GM12878 (cell line): ENCODE results near the gene DNMT3A. TPM values are rescaled to one million over a fixed set of nuclear protein-coding genes. Genes with fewer than 3 reads are reported as not detected.

Experiments
- ATAC-seq: fragments of 200-7000 bp; cut with Tn5 transposase; 3 replicates; pipeline ENCODE4 v1.9.1; 2020; ENCODE audit warnings: mild to moderate bottlenecking, moderate library complexity
- BruUV-seq: library from RNA; stranded (reverse); fragments of 400-500 nt; replicated peaks from 2 replicates; lab custom pipeline; 2021; lab: Mats Ljungman, UMichigan
- CTCF ChIA-PET: fragments of 300-600 bp; sonication (Branson Sonifier 250); formaldehyde crosslinking; extraction: SDS; loops from one replicate; lab custom pipeline; 2021; ENCODE audit warnings: inconsistent platforms; lab: Yijun Ruan, JAX
- POLR2A ChIA-PET: fragments of 350-600 bp; formaldehyde crosslinking; extraction: SDS; loops from one replicate; lab custom pipeline; 2021; ENCODE audit warnings: inconsistent platforms; lab: Charles Lee
- RAD21 ChIA-PET: fragments of 300-600 bp; sonication (Branson Sonifier 250); formaldehyde crosslinking; loops from one replicate; lab custom pipeline; 2023; ENCODE audit warnings: antibody characterized with exemption; ENCODE audit not compliant: unreplicated experiment; lab: Charles Lee
- SMC1A ChIA-PET: fragments of 300-600 bp; sonication (Branson Sonifier 250); formaldehyde crosslinking; loops from one replicate; lab custom pipeline; 2023; ENCODE audit not compliant: unreplicated experiment, uncharacterized antibody; lab: Charles Lee
- DNase-seq: peaks from one replicate; pipeline ENCODE4 v3.0.0-alpha.2; 2011; ENCODE audit warnings: low read depth, low spot score
- FAIRE-seq: peaks from 3 replicates; lab custom pipeline; 2011; peaks lifted over from hg19 to GRCh38; lab: Jason Lieb, UNC
- H2AFZ ChIP-seq: 2 replicates; pipeline ENCODE4 v1.6.0; 2011; ENCODE audit warnings: low read depth, low read length, control low read depth; ENCODE audit not compliant: control insufficient read depth
- H3K27ac ChIP-seq: 2 replicates; pipeline ENCODE4 v1.5.1; 2011; ENCODE audit warnings: control low read depth; ENCODE audit not compliant: control insufficient read depth, insufficient read depth
- H3K27me3 ChIP-seq, 2 experiments: replicated peaks in 1 of 2; 2 replicates each; pipeline versions ENCODE4 v1.6.0 to v1.6.1; 2011; ENCODE audit warnings: low read length in 1 of 2; ENCODE audit not compliant: control insufficient read depth in 2 of 2, insufficient read depth in 2 of 2
- H3K36me3 ChIP-seq, 2 experiments: 2 replicates each; pipeline ENCODE4 v1.5.1; 2011; ENCODE audit warnings: low read length in 1 of 2; ENCODE audit not compliant: control insufficient read depth in 2 of 2, insufficient read depth in 2 of 2
- H3K4me1 ChIP-seq: 2 replicates; pipeline ENCODE4 v1.6.1; 2011; ENCODE audit warnings: mild to moderate bottlenecking, low read length, moderate library complexity, mixed read lengths; ENCODE audit not compliant: control insufficient read depth, insufficient read depth
- H3K4me2 ChIP-seq: 2 replicates; pipeline ENCODE4 v1.6.0; 2011; ENCODE audit warnings: control low read depth; ENCODE audit not compliant: control insufficient read depth, insufficient read depth
- H3K4me3 ChIP-seq: fragments of 200-600 bp; sonication (generic); 2 replicates; pipeline ENCODE4 v1.5.1; 2016
- H3K79me2 ChIP-seq: 2 replicates; pipeline ENCODE4 v1.6.0; 2011; ENCODE audit warnings: low read length; ENCODE audit not compliant: control insufficient read depth, insufficient read depth
- H3K9ac ChIP-seq: 2 replicates; pipeline ENCODE4 v1.8.0; 2011; ENCODE audit warnings: low read length, control low read depth, mixed read lengths; ENCODE audit not compliant: control insufficient read depth, insufficient read depth
- H3K9me3 ChIP-seq: replicated peaks from 3 replicates; pipeline ENCODE4 v1.5.1; 2011; ENCODE audit warnings: mild to moderate bottlenecking, low read length; ENCODE audit not compliant: control insufficient read depth, insufficient read depth
- H4K20me1 ChIP-seq: 2 replicates; pipeline ENCODE4 v1.6.0; 2011; ENCODE audit not compliant: control insufficient read depth, insufficient read depth
- ATF3 ChIP-seq: IDR thresholded peaks from 2 replicates; pipeline ENCODE4 v1.6.1; 2011; ENCODE audit warnings: low read depth, mild to moderate bottlenecking, low read length, moderate library complexity, borderline replicate concordance; ENCODE audit errors: extremely low read depth
- ATF7 ChIP-seq: fragments of 450-650 bp; IDR thresholded peaks from 2 replicates; pipeline ENCODE4 v1.6.1; 2016; ENCODE audit warnings: low read depth, mild to moderate bottlenecking
- BCL11A ChIP-seq: IDR thresholded peaks from 2 replicates; pipeline ENCODE4 v1.6.1; 2011; ENCODE audit warnings: low read depth, low read length
- HDAC2 ChIP-seq: fragments of 200-600 bp; sonication (generic); IDR thresholded peaks from 2 replicates; pipeline ENCODE4 v1.6.1; 2017
- HDGF ChIP-seq: fragments of 450-650 bp; IDR thresholded peaks from 2 replicates; pipeline ENCODE4 v1.6.1; 2016; ENCODE audit warnings: antibody characterized with exemption
- IRF4 ChIP-seq: IDR thresholded peaks from 2 replicates; pipeline ENCODE4 v1.6.1; 2011; ENCODE audit warnings: low read depth, low read length
- KDM1A ChIP-seq: fragments of 200-600 bp; sonication (generic); IDR thresholded peaks from 2 replicates; pipeline ENCODE4 v1.6.1; 2016; ENCODE audit warnings: borderline replicate concordance
- MEF2B ChIP-seq: fragments of 450-650 bp; IDR thresholded peaks from 2 replicates; pipeline ENCODE4 v1.6.1; 2018; ENCODE audit warnings: mild to moderate bottlenecking, moderate library complexity; ENCODE audit not compliant: partially characterized antibody, poor library complexity, severe bottlenecking
- MXI1 ChIP-seq: fragments of 150-350 bp; IDR thresholded peaks from 2 replicates; pipeline ENCODE4 v1.6.1; 2011; ENCODE audit warnings: low read depth, mild to moderate bottlenecking, inconsistent platforms, low read length, improper control_type of control experiment
- NBN ChIP-seq: fragments of 450-650 bp; IDR thresholded peaks from 2 replicates; pipeline ENCODE4 v1.6.1; 2016
- PAX5 ChIP-seq: IDR thresholded peaks from 2 replicates; pipeline ENCODE4 v1.6.1; 2011; ENCODE audit warnings: low read depth, low read length, borderline replicate concordance
- RAD21 ChIP-seq: IDR thresholded peaks from 2 replicates; pipeline ENCODE4 v1.6.1; 2011; ENCODE audit warnings: mild to moderate bottlenecking, low read depth, low read length, moderate library complexity; ENCODE audit not compliant: insufficient read depth
- TCF3 ChIP-seq: IDR thresholded peaks from 2 replicates; pipeline ENCODE4 v1.6.1; 2012; ENCODE audit warnings: low read depth, mild to moderate bottlenecking, low read length, borderline replicate concordance; ENCODE audit not compliant: insufficient read depth
- YBX1 ChIP-seq: fragments of 450-650 bp; IDR thresholded peaks from 2 replicates; pipeline ENCODE4 v1.6.1; 2016; ENCODE audit warnings: antibody characterized with exemption
- ZBED1 ChIP-seq: IDR thresholded peaks from 2 replicates; pipeline ENCODE4 v1.6.1; 2016; ENCODE audit warnings: borderline replicate concordance
- ZNF217 ChIP-seq: fragments of 450-650 bp; IDR thresholded peaks from 2 replicates; pipeline ENCODE4 v1.6.1; 2017; ENCODE audit warnings: antibody characterized with exemption, mild to moderate bottlenecking
- ZSCAN29 ChIP-seq: fragments of 450-650 bp; IDR thresholded peaks from 2 replicates; pipeline ENCODE4 v1.6.1; 2017; ENCODE audit warnings: mild to moderate bottlenecking, moderate library complexity
- ZZZ3 ChIP-seq: IDR thresholded peaks from 2 replicates; pipeline ENCODE4 v1.6.1; 2011; ENCODE audit warnings: low read depth; ENCODE audit not compliant: control insufficient read depth, insufficient read length
- WGBS: methylation state at CpG from one replicate; pipeline ENCODE4 v1.1.6; 2016; ENCODE audit warnings: low lambda C conversion rate; ENCODE audit not compliant: insufficient replicate concordance, insufficient coverage; ENCODE audit errors: missing lambda C conversion rate; 5-methylcytosine and 5-hydroxymethylcytosine counted together
- in situ Hi-C: fragments of 300-500 bp; cut with MboI; formaldehyde crosslinking; loops from 9 replicates; pipeline ENCODE4 v1.14.3; 2018; ENCODE audit warnings: mixed read lengths
- intact Hi-C: fragments of 100-400 bp; cut with micrococcal nuclease; formaldehyde crosslinking; loops from one replicate; pipeline ENCODE4 v1.14.2; 2022; ENCODE audit not compliant: unreplicated experiment
- polyA plus RNA-seq, 11 experiments: library from polyadenylated mRNA; depleted of rRNA in 4 of 11; unstranded in 6 of 11; stranded (reverse) in 5 of 11; fragments of >200 nt; fragmentation: Nextera tagmentation in 4 of 11; fragmentation: Illumina TruSeq in 1 of 11; extraction: Ambion mirVana in 4 of 11; extraction: Trizol in 1 of 11; gene quantifications; 1 replicate in 1 of 11; 2 replicates in 10 of 11; pipeline versions ENCODE4 v1.2.1 to v1.2.3, GENCODE V29; 2011 to 2016; ENCODE audit warnings: inconsistent platforms in 2 of 11, missing spikeins in 2 of 11, low read depth in 1 of 11
- total RNA-seq, 4 experiments: library from RNA; depleted of rRNA in 3 of 4; stranded (reverse); fragments of >200 nt in 3 of 4; fragmentation: Illumina TruSeq in 1 of 4; extraction: Trizol in 1 of 4; gene quantifications; 2 replicates each; pipeline versions ENCODE4 v1.2.1 to v1.2.3, GENCODE V29; 2013 to 2021

DNMT3A gene
- total and polyA plus RNA-seq, 10 of the 15 experiments (the other 5 are each of a cell fraction or from before 2014, with no cell fraction given), result 7.4 to 51.6 (median 17.4) TPM

GRCh38 chr2:25218100-25218499, 123.6 kb downstream of the DNMT3A start:
- Histone ChIP-seq H3K36me3 (no peaks in the 10 kb centered on the region), H3K9me3 (no peaks in the 10 kb centered on the region), H3K9ac (no peak overlapping the region), H3K4me2 (no peak overlapping the region), H3K79me2 (no peaks in the 10 kb centered on the region), H3K27ac (no peak overlapping the region), H2AFZ (no peak overlapping the region), H3K4me3 (no peak overlapping the region), H3K27me3 (no peaks in the 10 kb centered on the region), H3K4me1 (no peaks in the 10 kb centered on the region; the same call in 1 of the 2 replicates), H4K20me1 (no peaks in the 10 kb centered on the region)
- ATAC-seq (no peak), FAIRE-seq (no peak), DNase-seq (no peak)
- intact Hi-C loops, result loop anchor here (10.0 kb wide), 1 partner anchor 347 kb away; no protein-coding TSS in a partner anchor
- ChIA-PET POLR2A (interaction anchor here (0.6 kb wide), 1 partner anchor 52 kb away, joined by 4 read pairs; no protein-coding TSS in a partner anchor), RAD21 (interaction anchor here (0.6 to 0.7 kb wide), 2 partner anchors 371 to 390 kb away, joined by 3 to 5 read pairs; no protein-coding TSS in a partner anchor), CTCF (no interaction called here), SMC1A (interaction anchor here (1.3 kb wide), 1 partner anchor 54 kb away, joined by 3 read pairs; no protein-coding TSS in a partner anchor)
- TF ChIP-seq MEF2B (no peak), RAD21 (no peak), NBN (no peak)
- 75% methylated on average over 3 of the region's 3 CpGs for WGBS
- in situ Hi-C loops, result no loop called here
- no TSS peak for BruUV-seq

GRCh38 chr2:25215948-25216679, 125.6 kb downstream of the DNMT3A start:
- no peak for FAIRE-seq
- H3K4me1 ChIP-seq, result peaks cover under 1% of the 10 kb centered on the region
- TF ChIP-seq MXI1, result 0 out of 2 replicates have a peak, but pooled peaks have one; percentile 4
- no peak for TF ChIP-seq ATF7
- no peak for TF ChIP-seq HDAC2
- TF ChIP-seq MEF2B, result no peak
- TF ChIP-seq IRF4, result no peak
- TF ChIP-seq ZSCAN29, result no peak
- TF ChIP-seq ZNF217, result peak; percentile 47; the same call in 1 of the 2 replicates
- no peak for TF ChIP-seq ATF3
- TF ChIP-seq ZBED1, result no peak
- TF ChIP-seq PAX5, result peak; percentile 64; the same call in 1 of the 2 replicates
- no peak for TF ChIP-seq KDM1A
- no peak for TF ChIP-seq YBX1
- TF ChIP-seq BCL11A, result 0 out of 2 replicates have a peak, but pooled peaks have one; percentile 2
- TF ChIP-seq HDGF, result no peak
- peak; percentile 96 for TF ChIP-seq TCF3
- TF ChIP-seq ZZZ3, result no peak

More at GRCh38 chr2:25215948-25216679, 125.6 kb downstream of the DNMT3A start:
- Histone ChIP-seq H3K79me2 (no peaks in the 10 kb centered on the region), H3K27ac (peak overlapping the region; percentile 29; the same call in 1 of the 2 replicates), H3K36me3 (no peaks in the 10 kb centered on the region), H4K20me1 (no peaks in the 10 kb centered on the region), H3K4me2 (peak overlapping the region; percentile 81), H3K9ac (peak overlapping the region; percentile 67), H2AFZ (peak overlapping the region; percentile 74), H3K9me3 (no peaks in the 10 kb centered on the region), H3K4me3 (peak overlapping the region; percentile 65; the same call in 1 of the 2 replicates), H3K27me3 (no peaks in the 10 kb centered on the region)
- BruUV-seq, result no TSS peak
- in situ Hi-C loops, result no loop called here
- CTCF ChIA-PET, result interaction anchor here (0.9 to 1.3 kb wide), 4 partner anchors 10 to 93 kb away, joined by 3 to 4 read pairs (median 4); no protein-coding TSS in a partner anchor
- POLR2A ChIA-PET, result interaction anchor here (1.3 to 2.3 kb wide), 2 partner anchors 11 to 146 kb away, joined by 6 to 9 read pairs; no protein-coding TSS in a partner anchor
- ATAC-seq (peak; percentile 89), DNase-seq (no peak)
- SMC1A ChIA-PET, result interaction anchor here (1.4 kb wide), 1 partner anchor 11 kb away, joined by 3 read pairs; no protein-coding TSS in a partner anchor
- RAD21 ChIA-PET, result interaction anchor here (1.2 to 1.6 kb wide), 2 partner anchors 9 to 50 kb away, joined by 3 to 4 read pairs; no protein-coding TSS in a partner anchor
- 10% methylated on average over 62 of the region's 71 CpGs for WGBS
- intact Hi-C loops, result loop anchor here (10.0 kb wide), 1 partner anchor 349 kb away; no protein-coding TSS in a partner anchor
